Stimulated activated naive CD8-positive, alpha-beta T cell treated with anti-CD3 and anti-CD28 coated beads, Interleukin-15, amount 100 ng/mL, for 72 hours (primary cell): ENCODE data around the gene LIMK1.
A peak's percentile ranks its signal among the peaks of the same experiment; 100 is the strongest.

Experiments
- ATAC-seq: fragments of 150-1000 bp; cut with Tn5 transposase; 2 replicates; pipeline ENCODE4 v1.10.0; 2021; ENCODE audit warnings: mild to moderate bottlenecking, moderate library complexity
- DNase-seq, 2 donors: peaks; one replicate each; pipeline ENCODE4 v3.0.0; 2021 to 2022
- H3K27ac Mint-ChIP-seq, 2 donors: one replicate each; pipeline ENCODE4 v1.8.0; 2022; ENCODE audit warnings: mild to moderate bottlenecking in 2 of 2, mixed read lengths in 2 of 2, moderate library complexity in 2 of 2
- H3K27me3 Mint-ChIP-seq: one replicate; pipeline ENCODE4 v1.8.0; 2022; ENCODE audit warnings: mixed read lengths
- H3K4me1 Mint-ChIP-seq: one replicate; pipeline ENCODE4 v1.8.0; 2022; ENCODE audit warnings: mild to moderate bottlenecking, mixed read lengths
- H3K4me3 Mint-ChIP-seq, 2 donors: one replicate each; pipeline ENCODE4 v1.8.0; 2022; ENCODE audit warnings: mild to moderate bottlenecking in 2 of 2, mixed read lengths in 2 of 2, moderate library complexity in 1 of 2
- H3K9me3 Mint-ChIP-seq, 2 donors: one replicate each; pipeline ENCODE4 v1.8.0; 2022; ENCODE audit warnings: mixed read lengths in 2 of 2

LIMK1 gene

DNA sequence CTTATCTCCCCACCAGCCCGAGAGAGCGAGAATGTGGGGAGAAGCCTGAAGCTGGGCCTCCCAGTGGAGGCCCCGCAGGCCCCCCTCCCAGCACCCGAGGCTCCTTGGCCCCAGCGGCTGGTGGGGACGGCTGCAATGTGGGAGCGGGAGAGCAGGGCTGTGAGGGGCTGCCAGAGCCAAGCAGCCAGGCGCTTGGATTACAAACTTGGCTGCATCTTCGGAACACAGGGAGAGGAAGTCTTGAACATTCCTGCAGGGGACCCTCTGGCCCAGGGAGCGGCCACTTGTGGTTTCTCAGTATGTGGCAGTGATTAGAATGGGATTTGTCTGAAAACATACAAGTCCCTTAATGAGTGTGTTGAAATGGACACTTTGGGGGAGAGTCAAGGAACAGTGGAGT lies 32.4 kb upstream of the LIMK1 start:
- no peak for ATAC-seq

DNA sequence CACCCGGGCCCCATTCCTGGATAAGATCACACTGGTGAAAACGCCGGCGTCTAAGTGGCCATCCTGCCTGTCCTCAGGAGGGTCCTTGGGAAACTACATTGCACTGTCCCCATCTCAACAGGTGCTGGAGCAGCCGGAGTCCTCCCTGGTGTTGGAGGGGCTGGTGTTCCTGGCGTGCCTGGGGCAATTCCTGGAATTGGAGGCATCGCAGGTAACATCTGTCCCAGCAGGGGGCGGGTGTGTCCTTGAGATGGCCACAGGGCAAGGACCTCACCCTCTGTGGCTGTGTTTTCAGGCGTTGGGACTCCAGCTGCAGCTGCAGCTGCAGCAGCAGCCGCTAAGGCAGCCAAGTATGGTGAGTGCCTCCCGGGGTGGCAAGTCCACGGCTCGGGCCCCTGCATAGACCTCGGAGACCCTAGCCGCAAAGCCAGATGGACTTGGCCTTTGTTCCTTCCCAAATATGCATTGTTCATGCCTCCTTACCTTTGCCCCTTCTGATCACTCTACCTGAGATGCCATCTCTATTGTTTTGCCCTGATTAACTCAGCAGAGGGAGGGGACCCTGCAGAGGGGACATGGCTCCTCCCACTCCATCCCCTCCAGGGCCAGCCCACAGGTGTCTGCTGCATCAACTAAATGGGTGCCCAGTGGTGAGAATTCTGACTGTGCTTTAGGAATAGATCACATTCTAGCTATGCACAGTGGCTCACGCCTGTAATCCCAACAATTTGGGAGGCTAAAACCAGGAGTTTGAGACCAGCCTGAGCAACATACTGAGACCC lies 31.8 kb upstream of the LIMK1 start:
- H3K27ac Mint-ChIP-seq, result no peak overlapping the region
- DNase-seq, result no peak

More for the DNA sequence above, 32.4 kb upstream of the LIMK1 start:
- Mint-ChIP-seq H3K27ac (peak overlapping the region in 1 of 2 donors; percentile 58), H3K4me3 (no peak overlapping the region), H3K4me1 (no peaks in the 10 kb centered on the region), H3K9me3 (no peaks in the 10 kb centered on the region), H3K27me3 (no peaks in the 10 kb centered on the region)
- no peak for DNase-seq

DNA sequence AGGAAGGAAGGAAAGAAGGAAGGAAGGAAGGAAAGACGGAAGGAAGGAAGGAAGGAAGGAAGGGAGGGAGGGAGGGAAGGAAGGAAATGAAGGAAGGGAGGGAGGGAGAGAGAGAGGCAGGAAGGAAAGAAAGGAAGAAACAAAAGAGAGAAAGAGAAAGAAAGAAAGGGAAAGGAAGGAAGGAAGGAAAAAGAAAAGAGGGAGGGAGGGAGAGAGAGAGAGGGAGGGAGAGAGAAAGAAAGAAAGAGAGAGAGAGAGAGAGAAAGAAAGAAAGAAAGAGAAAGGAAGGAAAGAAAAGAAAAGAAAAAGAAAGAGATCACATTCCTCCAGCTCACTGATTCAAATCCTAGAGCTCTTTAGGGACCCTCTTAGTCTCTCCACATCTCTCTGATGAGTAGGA lies 31.0 kb upstream of the LIMK1 start:
- Mint-ChIP-seq H3K4me3 (no peak overlapping the region), H3K27me3 (no peaks in the 10 kb centered on the region), H3K4me1 (no peaks in the 10 kb centered on the region), H3K9me3 (no peaks in the 10 kb centered on the region), H3K27ac (no peak overlapping the region)
- ATAC-seq (no peak), DNase-seq (no peak)

More for the DNA sequence above, 31.8 kb upstream of the LIMK1 start:
- no peak for ATAC-seq
- H3K9me3 Mint-ChIP-seq, result no peaks in the 10 kb centered on the region
- no peaks in the 10 kb centered on the region for H3K27me3 Mint-ChIP-seq
- no peak overlapping the region for H3K4me3 Mint-ChIP-seq
- H3K4me1 Mint-ChIP-seq, result no peaks in the 10 kb centered on the region

DNA sequence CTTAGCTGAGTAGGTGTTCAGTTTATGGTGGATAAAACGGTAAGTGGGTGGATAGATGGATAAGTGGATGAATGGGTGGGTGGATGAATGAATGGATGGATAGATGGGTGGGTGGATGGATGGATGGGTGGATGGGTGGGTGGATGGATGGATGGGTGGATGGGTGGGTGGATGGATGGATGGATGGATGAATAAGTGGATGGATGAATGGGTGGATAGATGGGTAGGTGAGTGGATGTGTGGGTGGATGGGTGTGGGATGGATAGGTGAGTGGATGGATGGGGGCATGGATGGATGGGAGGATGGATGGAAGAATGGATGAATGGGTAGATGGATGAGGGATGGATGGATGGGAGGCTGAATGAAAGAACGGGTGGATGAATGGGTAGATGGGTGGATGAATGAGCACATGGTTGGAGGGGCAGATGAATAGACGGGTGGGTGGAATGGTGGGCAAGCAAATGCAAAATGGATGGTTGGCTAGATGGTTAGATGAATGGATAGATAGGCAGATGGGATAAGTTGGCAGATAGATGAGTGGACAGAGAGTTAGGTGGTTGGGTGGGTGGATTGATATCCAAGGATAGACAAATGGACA lies 29.9 kb upstream of the LIMK1 start:
- ATAC-seq (no peak), DNase-seq (no peak)
- Mint-ChIP-seq H3K4me3 (no peak overlapping the region), H3K27ac (no peak overlapping the region), H3K9me3 (no peaks in the 10 kb centered on the region), H3K4me1 (no peaks in the 10 kb centered on the region), H3K27me3 (no peaks in the 10 kb centered on the region)

DNA sequence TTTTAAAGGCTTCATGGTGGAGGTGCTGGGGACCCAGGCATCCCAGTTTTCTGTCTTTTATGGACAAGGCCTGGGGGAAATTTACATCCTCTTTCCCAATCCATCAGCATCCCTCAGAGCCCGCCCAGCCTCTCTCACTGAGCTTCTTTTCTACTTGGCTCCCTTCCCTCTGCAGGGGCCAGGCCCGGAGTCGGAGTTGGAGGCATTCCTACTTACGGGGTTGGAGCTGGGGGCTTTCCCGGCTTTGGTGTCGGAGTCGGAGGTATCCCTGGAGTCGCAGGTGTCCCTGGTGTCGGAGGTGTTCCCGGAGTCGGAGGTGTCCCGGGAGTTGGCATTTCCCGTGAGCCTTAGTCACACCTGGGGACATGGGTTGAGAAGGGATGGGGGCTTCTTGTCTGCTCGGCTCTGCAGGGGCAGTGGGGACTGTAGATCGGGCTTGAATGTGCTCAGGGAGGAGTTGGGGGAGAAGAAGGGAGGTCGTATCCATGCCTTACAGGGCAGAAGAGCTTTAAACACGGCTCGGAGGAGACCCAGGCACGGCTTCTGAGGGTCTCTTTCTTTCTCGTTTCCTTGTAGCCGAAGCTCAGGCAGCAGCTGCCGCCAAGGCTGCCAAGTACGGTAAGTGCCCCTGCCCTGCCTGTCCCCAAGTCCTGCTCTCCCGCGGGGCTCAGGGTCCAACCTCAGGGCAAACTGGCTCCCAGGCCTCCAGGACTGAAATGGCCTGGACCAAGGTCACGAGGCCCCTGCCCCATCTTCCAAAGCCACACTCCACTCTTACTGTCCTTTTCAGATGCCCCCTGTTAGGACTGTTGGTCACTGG lies 27.3 kb upstream of the LIMK1 start:
- Mint-ChIP-seq H3K9me3 (no peaks in the 10 kb centered on the region), H3K27ac (no peak overlapping the region), H3K4me1 (no peaks in the 10 kb centered on the region), H3K4me3 (no peak overlapping the region), H3K27me3 (no peaks in the 10 kb centered on the region)
- no peak for DNase-seq
- no peak for ATAC-seq

DNA sequence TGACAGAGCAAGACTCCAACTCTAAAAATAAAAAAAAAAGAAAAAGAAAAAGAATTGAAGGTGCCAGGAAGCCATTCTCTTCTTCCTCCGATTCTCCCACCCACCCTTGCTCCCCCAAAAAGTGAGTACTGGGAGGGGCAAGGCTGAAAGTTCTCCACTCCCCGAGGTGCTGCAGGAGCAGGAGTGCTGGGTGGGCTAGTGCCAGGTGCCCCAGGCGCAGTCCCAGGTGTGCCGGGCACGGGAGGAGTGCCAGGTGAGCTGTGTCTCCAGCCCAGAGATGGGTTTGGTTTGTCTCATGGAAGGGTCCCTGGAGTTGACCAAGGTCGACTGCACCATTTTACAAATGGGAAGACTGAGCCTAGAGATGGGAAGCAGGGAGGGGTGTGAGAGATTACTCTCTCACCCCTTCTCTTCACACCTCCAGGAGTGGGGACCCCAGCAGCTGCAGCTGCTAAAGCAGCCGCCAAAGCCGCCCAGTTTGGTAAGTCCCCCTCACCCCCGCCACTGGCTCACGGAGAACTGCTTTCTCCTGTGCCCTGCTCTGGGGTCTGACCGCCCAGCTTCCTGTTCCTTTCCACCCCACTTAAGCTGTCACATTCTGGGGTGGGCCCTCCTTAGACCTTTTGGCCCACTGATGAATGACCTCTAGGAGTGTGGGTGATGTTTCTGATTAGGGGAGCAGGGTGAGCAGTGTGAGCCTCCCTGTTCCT lies 26.2 kb upstream of the LIMK1 start:
- H3K27me3 Mint-ChIP-seq, result no peaks in the 10 kb centered on the region
- no peak overlapping the region for H3K27ac Mint-ChIP-seq
- H3K9me3 Mint-ChIP-seq, result no peaks in the 10 kb centered on the region
- no peak for DNase-seq
- H3K4me1 Mint-ChIP-seq, result peaks cover 6% of the 10 kb centered on the region
- ATAC-seq, result no peak
- H3K4me3 Mint-ChIP-seq, result no peak overlapping the region

DNA sequence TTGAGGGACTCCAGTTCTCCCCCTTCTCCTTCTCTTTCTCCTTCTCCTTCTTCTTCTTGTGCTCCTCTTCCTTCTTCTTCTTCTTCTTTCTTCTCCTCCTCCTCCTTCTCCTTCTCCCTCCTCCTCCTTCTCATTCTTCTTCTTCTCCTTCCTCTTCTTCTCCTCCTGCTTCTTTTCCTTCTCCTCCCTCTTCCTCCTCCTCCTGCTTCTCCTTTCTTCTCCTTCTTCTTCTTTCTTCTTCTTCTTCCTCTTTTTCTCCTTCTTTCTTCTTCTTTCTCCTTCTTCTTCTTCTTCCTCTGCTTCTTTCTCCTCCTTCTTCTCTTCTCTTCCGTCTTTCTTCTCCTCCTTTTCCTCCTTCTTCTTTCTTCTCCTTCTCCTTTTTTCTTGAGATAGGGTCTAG lies 25.6 kb upstream of the LIMK1 start:
- DNase-seq (no peak), ATAC-seq (no peak)
- Mint-ChIP-seq H3K4me3 (no peak overlapping the region), H3K27ac (peak overlapping the region in 1 of 2 donors; percentile 62), H3K9me3 (no peaks in the 10 kb centered on the region), H3K4me1 (peaks cover 6% of the 10 kb centered on the region), H3K27me3 (no peaks in the 10 kb centered on the region)

DNA sequence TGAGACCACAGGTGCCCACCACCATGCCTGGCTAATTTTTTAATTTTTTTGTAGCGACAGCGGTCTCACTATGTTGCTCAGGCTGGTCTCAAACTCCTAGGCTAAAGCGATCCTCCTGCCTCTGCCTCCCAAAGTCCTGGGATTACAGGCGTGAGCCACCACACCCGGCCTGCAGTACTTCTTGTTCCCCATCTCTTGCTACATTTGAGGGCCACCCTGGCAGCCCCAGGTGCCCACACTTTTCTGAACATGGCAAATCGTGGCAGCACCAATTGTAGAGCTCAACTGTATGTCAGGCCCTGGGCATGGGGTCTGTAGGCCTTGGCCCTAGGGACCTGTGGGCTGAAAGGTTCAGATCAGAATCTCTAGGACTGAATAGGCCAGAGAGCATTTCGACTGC lies 25.1 kb upstream of the LIMK1 start:
- H3K27ac Mint-ChIP-seq, result peak overlapping the region; percentile 21 to 62
- no peaks in the 10 kb centered on the region for H3K27me3 Mint-ChIP-seq
- no peak overlapping the region for H3K4me3 Mint-ChIP-seq
- DNase-seq (no peak), ATAC-seq (no peak)
- no peaks in the 10 kb centered on the region for H3K9me3 Mint-ChIP-seq
- H3K4me1 Mint-ChIP-seq, result peaks cover 6% of the 10 kb centered on the region

DNA sequence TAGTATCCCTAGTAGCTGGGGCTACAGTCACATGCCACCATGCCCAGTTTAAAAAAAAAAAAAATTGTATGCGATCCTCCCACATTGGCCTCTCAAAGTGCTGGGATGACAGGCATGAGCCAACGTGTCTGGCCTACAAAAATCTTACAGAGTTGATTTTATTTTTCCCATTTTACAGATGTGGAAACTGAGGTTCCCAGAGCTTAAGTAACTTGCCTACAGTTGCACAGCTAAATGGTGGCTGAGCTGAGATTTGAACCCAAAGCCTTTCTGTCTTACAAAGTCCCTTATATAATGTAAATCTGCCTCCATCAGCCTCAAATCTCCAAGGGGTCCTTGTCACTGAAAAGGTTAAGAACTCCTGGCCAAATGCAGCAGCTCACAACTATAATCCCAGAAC lies 24.6 kb upstream of the LIMK1 start:
- ATAC-seq (no peak), DNase-seq (no peak)
- Mint-ChIP-seq H3K27me3 (no peaks in the 10 kb centered on the region), H3K9me3 (no peaks in the 10 kb centered on the region), H3K4me3 (no peak overlapping the region), H3K27ac (peak overlapping the region in 1 of 2 donors; percentile 29), H3K4me1 (peaks cover 6% of the 10 kb centered on the region)

DNA sequence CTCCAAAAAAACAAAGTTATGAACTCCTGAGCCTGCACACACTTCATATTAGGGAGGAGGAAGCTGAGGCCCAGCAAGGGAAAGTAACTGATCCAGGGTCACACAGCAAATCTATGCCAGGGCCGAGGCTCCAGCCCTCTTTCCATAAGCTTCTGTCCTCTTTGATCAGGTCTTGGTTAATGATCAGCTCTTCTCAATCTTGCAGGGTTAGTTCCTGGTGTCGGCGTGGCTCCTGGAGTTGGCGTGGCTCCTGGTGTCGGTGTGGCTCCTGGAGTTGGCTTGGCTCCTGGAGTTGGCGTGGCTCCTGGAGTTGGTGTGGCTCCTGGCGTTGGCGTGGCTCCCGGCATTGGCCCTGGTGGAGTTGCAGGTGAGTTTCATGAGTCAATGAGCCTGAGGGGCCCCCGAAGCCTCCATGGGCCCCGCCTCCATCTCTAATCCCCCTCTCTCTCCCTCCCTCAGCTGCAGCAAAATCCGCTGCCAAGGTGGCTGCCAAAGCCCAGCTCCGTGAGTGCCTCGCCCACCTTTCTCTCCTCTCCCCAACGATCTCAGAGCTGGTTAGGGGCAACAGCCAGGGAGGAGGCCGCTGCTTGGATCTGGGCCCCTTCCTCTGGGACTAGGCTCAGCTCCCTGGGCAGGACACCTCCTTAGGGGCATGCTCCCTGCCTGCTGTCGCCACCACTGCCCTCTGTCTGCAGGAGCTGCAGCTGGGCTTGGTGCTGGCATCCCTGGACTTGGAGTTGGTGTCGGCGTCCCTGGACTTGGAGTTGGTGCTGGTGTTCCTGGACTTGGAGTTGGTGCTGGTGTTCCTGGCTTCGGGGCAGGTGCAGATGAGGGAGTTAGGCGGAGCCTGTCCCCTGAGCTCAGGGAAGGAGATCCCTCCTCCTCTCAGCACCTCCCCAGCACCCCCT lies 23.7 kb upstream of the LIMK1 start:
- H3K27ac Mint-ChIP-seq, result no peak overlapping the region
- ATAC-seq, result no peak
- H3K9me3 Mint-ChIP-seq, result no peaks in the 10 kb centered on the region
- no peaks in the 10 kb centered on the region for H3K27me3 Mint-ChIP-seq
- H3K4me3 Mint-ChIP-seq, result no peak overlapping the region
- DNase-seq, result no peak
- H3K4me1 Mint-ChIP-seq, result peaks cover 6% of the 10 kb centered on the region

DNA sequence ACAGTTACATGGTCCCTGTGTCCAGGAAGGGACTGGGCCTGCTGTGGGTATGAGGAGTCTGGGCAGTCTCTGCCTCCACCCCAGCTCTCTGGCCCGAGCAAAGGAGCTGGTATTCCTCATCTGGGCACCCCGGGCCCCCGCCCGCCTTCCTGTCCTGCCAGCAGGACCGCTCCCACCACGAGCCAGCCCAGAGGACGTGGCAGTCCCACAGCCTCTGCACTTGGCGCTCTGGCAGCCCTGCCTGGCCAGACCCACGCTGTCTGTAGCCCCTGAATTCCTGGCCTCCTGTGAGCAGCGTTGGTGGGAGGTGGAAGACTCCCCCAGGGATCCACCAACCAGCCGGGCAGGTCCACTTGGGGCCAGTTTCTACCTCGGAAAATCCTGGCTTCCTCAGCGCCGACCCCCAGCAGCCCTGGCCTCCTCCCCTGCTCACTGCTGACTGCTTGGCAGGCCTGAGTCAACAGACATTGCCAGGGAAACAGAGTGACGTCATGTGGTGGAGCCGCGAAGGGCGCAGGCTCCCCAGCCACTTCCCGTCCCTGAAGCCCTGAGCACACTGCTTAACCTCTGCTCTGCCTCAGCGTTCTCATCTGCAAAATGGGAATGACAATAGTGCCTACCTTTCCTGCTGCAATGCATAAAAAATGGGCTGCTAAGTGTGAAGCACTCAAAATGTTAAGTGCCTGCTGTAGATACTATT lies 21.6 kb upstream of the LIMK1 start:
- ATAC-seq (peak; percentile 80), DNase-seq (peak in 1 of 2 donors; percentile 23)
- no peak overlapping the region for H3K4me3 Mint-ChIP-seq
- no peaks in the 10 kb centered on the region for H3K9me3 Mint-ChIP-seq
- H3K27ac Mint-ChIP-seq, result peak overlapping the region in 1 of 2 donors; percentile 89
- H3K27me3 Mint-ChIP-seq, result no peaks in the 10 kb centered on the region
- H3K4me1 Mint-ChIP-seq, result peaks cover 6% of the 10 kb centered on the region

DNA sequence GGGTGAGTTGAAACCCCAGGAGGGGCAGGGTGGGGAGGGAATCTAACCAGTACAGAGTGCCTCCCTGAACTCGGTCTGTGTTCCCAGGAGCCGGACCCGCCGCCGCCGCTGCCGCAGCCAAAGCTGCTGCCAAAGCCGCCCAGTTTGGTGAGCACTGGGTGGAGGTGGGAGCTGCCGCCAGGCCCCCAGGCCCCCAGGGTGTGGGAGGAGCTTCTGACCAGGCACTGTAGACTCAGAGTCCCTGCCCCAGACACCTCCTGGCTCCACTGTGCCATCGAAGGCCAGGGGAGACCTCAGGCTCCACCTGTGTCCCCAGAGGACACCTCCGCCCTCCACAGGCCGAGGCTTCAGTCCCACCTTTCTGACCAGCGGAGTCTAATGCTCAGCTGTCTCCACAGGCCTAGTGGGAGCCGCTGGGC lies 20.4 kb upstream of the LIMK1 start:
- ATAC-seq (no peak), DNase-seq (no peak)
- H3K4me3 Mint-ChIP-seq, result no peak overlapping the region
- H3K27me3 Mint-ChIP-seq, result no peaks in the 10 kb centered on the region
- no peaks in the 10 kb centered on the region for H3K9me3 Mint-ChIP-seq
- peaks cover 6% of the 10 kb centered on the region for H3K4me1 Mint-ChIP-seq
- no peak overlapping the region for H3K27ac Mint-ChIP-seq

DNA sequence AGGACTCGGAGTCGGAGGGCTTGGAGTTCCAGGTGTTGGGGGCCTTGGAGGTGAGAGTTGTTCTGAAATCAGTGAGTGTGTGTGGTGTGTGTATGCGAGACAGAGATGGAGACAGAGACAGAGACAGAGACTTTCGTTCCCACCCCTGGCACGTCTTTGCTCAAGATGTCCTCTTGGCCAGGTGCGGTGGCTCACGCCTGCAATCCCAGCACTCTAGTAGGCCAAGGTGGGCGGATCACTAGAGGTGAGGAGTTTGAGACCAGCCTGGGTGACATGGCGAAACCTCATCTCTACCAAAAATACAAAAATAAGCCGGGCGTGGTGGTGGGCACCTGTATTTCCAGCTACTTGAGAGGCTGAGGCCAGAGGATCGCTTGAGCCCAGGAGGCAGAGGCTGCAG lies 20.0 kb upstream of the LIMK1 start:
- DNase-seq (no peak), ATAC-seq (no peak)
- Mint-ChIP-seq H3K27me3 (no peaks in the 10 kb centered on the region), H3K4me3 (no peak overlapping the region), H3K4me1 (peaks cover 6% of the 10 kb centered on the region), H3K9me3 (no peaks in the 10 kb centered on the region), H3K27ac (no peak overlapping the region)

DNA sequence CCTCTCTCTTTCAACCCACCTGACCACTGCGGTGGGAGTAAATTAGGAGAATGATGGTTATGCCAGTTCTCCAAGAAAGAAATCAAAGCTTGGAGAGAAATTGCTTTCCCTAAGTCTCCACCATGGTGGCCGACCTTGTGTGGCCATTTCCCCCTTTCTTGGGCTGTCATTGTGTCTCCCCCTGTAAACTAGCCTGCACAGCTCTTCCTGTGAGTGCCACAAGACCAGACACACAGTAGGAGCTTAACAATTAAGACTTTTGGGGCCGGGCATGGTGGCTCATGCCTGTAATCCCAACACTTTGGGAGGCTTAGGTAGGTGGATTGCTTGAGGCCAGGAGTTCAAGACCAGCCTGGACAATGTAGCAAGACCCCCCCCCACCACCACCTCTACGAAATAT lies 18.9 kb upstream of the LIMK1 start:
- Mint-ChIP-seq H3K9me3 (no peaks in the 10 kb centered on the region), H3K27me3 (no peaks in the 10 kb centered on the region), H3K4me1 (peaks cover 6% of the 10 kb centered on the region), H3K27ac (peak overlapping the region in 1 of 2 donors; percentile 37), H3K4me3 (no peak overlapping the region)
- ATAC-seq, result no peak
- no peak for DNase-seq
